Lung (tissue), 12 donors: ENCODE data around the gene DHRS13. TPM values are rescaled to one million over a fixed set of nuclear protein-coding genes. Genes with fewer than 3 reads are reported as not detected.
"Not testable (repeated sequence)": the region's sequence is repeated elsewhere in the genome, so short reads cannot be mapped to it uniquely, and the experiment has no call there.

Experiments
- ATAC-seq: fragments of 200-7000 bp; cut with Tn5 transposase; one replicate; pipeline ENCODE4 v1.9.1; 2020; ENCODE audit warnings: moderate number of reproducible peaks; ENCODE audit not compliant: insufficient read depth, low FRiP score
- DNase-seq, 3 donors: peaks; one replicate each; pipeline ENCODE4 v3.0.0-alpha.2; 2013 to 2017
- H3K27ac ChIP-seq, 2 donors: one replicate each; pipeline ENCODE4 v1.5.1; 2013; ENCODE audit warnings: mild to moderate bottlenecking in 2 of 2, moderate library complexity in 2 of 2, control low read depth in 1 of 2, inconsistent platforms in 1 of 2, low read depth in 1 of 2, low read length in 1 of 2
- H3K27me3 ChIP-seq, 3 donors: one replicate each; pipeline ENCODE4 v1.5.1; 2013; ENCODE audit warnings: low read length in 2 of 3; ENCODE audit not compliant: control insufficient read depth in 3 of 3, insufficient read depth in 3 of 3
- H3K36me3 ChIP-seq, 4 donors: one replicate each; pipeline ENCODE4 v1.5.1; 2013; ENCODE audit warnings: low read length in 4 of 4, mild to moderate bottlenecking in 1 of 4, moderate library complexity in 1 of 4; ENCODE audit not compliant: control insufficient read depth in 4 of 4, insufficient read depth in 4 of 4
- H3K4me1 ChIP-seq, 5 donors: one replicate each; pipeline ENCODE4 v1.5.1; 2013; ENCODE audit warnings: low read length in 5 of 5, mild to moderate bottlenecking in 2 of 5, moderate library complexity in 1 of 5; ENCODE audit not compliant: control insufficient read depth in 5 of 5, insufficient read depth in 5 of 5
- H3K4me3 ChIP-seq: one replicate; pipeline ENCODE4 v1.5.1; 2013; ENCODE audit warnings: mild to moderate bottlenecking, control low read depth, moderate library complexity
- H3K9ac ChIP-seq, 2 donors: one replicate each; pipeline ENCODE4 v1.5.1; 2013; ENCODE audit warnings: low read length in 2 of 2, control low read depth in 1 of 2; ENCODE audit not compliant: insufficient read depth in 1 of 2
- H3K9me3 ChIP-seq, 4 donors: one replicate each; pipeline ENCODE4 v1.5.1; 2013; ENCODE audit warnings: low read length in 3 of 4, mild to moderate bottlenecking in 1 of 4, moderate library complexity in 1 of 4; ENCODE audit not compliant: control insufficient read depth in 4 of 4, insufficient read depth in 3 of 4
- CTCF ChIP-seq: IDR thresholded peaks from 2 replicates; pipeline ENCODE4 v1.5.1; 2012; ENCODE audit warnings: mild to moderate bottlenecking; ENCODE audit errors: control extremely low read depth, extremely low read depth
- WGBS, 2 donors: extraction: QIAGEN DNeasy Blood & Tissue Kit; methylation state at CpG; one replicate each; pipeline ENCODE4 v1.1.7; 2013; 5-methylcytosine and 5-hydroxymethylcytosine counted together
- polyA plus RNA-seq, 2 donors: library from polyadenylated mRNA; stranded (reverse); fragments of 200-250 nt; gene quantifications; one replicate each; pipeline ENCODE4 v1.2.1, GENCODE V29; 2013
- total RNA-seq, 2 donors: library from RNA; depleted of rRNA in 1 of 2; stranded (reverse); fragments of >200 nt in 1 of 2; gene quantifications; one replicate each; pipeline ENCODE4 v1.2.1, GENCODE V29; 2014 to 2021
- donor health status: control.
- donor health status: control.
- donor health status: Bipolar disorder and iron deficiency.
- donor health status: healthy.
- donor health status: DM: yes; HTN: yes; CAD: no.

Gene DHRS13
- total and polyA plus RNA-seq, 4 donors = 10.5 to 29.9 (median 17.4) TPM

- 46 to 49% methylated on average over 3 of the region's 3 CpGs for WGBS, 2 donors
- ATAC-seq (no peak), DNase-seq (no peak)
- Histone ChIP-seq H3K4me1 (peaks cover 0 to 25% (median 5%) of the 10 kb centered on the region in 5 donors), H3K9ac (no peak overlapping the region), H3K4me3 (no peak overlapping the region), H3K36me3 (peaks cover 0 to 6% (median 3%) of the 10 kb centered on the region in 4 donors), H3K27me3 (no peaks in the 10 kb centered on the region), H3K9me3 (no peaks in the 10 kb centered on the region), H3K27ac (peak overlapping the region in 1 of 2 donors; percentile 94)
- TF ChIP-seq CTCF = no peak
Observed at GRCh38 chr17:28895794-28896447, 7.0 kb downstream of the DHRS13 start.

DNA sequence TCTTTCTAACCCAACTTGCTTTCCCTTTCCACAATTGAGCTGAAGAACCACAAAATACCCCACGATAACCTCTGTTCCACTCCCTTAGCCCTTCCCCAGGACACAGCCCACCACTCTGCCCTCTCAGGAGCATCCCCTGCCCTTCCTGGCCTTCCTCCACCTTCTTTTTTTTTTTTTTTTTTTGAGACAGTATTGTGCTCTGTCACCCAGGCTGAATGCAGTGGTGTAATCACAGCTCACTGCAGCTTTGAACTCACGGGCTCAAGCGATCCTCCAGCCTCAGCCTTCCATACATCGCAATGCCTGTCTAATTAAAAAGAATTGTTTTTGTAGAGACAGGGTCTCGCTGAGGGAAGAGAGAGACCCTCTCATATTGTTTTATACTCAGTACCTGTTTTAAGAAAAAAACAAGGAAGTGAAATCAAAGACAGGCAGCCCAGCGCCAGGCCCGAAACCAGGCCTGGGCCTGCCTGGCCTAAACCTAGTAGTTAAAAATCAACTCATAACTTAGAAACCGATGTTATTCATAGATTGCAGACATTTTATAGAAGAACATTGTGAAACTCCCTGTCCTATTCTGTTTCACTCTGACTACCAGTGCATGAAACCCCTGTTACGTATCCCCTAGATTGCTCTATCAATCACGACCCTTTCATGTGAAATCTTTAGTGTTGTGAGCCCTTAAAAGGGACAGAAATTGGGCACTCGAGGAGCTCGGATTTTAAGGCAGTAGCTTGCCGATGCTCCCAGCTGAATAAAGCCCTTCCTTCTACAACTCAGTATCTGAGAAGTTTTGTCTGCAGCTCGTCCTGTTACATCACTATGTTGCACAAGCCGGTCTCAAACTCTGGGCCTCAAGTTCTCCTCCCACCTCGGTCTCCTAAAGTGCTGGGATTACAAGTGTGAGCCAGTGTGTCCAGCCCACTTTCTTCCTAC lies 9.4 kb downstream of the DHRS13 start:
- peak overlapping the region in 1 of 2 donors; percentile 95 for H3K27ac ChIP-seq
- peaks cover 0 to 25% (median 5%) of the 10 kb centered on the region in 5 donors for H3K4me1 ChIP-seq
- not testable (repeated sequence) for H3K36me3 ChIP-seq, H3K27me3 ChIP-seq, H3K4me3 ChIP-seq, DNase-seq, H3K9me3 ChIP-seq, H3K9ac ChIP-seq, ATAC-seq
- 33 to 53% methylated on average over 16 of the region's 16 CpGs for WGBS, 2 donors

- H3K9ac ChIP-seq = no peak overlapping the region
- H3K27me3 ChIP-seq = no peaks in the 10 kb centered on the region
- peaks cover 0 to 20% (median 4%) of the 10 kb centered on the region in 5 donors for H3K4me1 ChIP-seq
- WGBS, 2 donors = 88 to 91% methylated on average over 4 of the region's 4 CpGs
- H3K4me3 ChIP-seq = no peak overlapping the region
- no peaks in the 10 kb centered on the region for H3K9me3 ChIP-seq
- H3K27ac ChIP-seq = no peak overlapping the region
- peaks cover 0 to 19% (median 4%) of the 10 kb centered on the region in 4 donors for H3K36me3 ChIP-seq
- no peak for ATAC-seq
- no peak for DNase-seq
- no peak for TF ChIP-seq CTCF
Observed at GRCh38 chr17:28892024-28892423, 10.9 kb downstream of the DHRS13 start.

DNA sequence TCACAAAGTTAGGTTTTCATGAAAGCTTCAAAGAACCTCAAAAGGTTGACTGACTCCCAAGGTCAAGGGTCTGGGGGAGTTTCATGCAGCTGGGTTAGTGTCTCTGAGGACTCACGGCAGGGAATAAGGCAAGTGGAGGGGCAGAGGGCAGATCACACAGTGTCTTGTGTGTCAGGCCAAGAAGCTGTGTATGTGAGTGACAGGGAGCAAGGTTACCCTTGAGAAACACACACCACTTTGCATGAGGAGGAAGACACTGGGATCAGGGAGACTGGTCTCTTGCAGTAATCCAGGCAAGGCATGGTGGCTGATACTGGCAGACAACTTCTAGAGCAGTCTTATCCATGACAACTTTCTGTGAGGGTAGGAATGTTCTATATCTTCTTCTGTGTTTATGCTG lies 11.7 kb downstream of the DHRS13 start:
- H3K4me1 ChIP-seq = peaks cover 0 to 20% (median 0%) of the 10 kb centered on the region in 5 donors
- H3K36me3 ChIP-seq = peaks cover 0 to 26% (median 4%) of the 10 kb centered on the region in 4 donors
- WGBS, 2 donors = 90% methylated on average over 1 of the region's 1 CpG
- H3K4me3 ChIP-seq = no peak overlapping the region
- DNase-seq (no peak), ATAC-seq (no peak)
- H3K9me3 ChIP-seq = no peaks in the 10 kb centered on the region
- H3K9ac ChIP-seq = no peak overlapping the region
- no peak for TF ChIP-seq CTCF
- no peaks in the 10 kb centered on the region for H3K27me3 ChIP-seq
- no peak overlapping the region for H3K27ac ChIP-seq
